Activated CD4-positive, alpha-beta T cell treated with anti-CD3 and anti-CD28 coated beads, Interleukin-10, Interleukin-2, amounts not matched to agents 100 ng/mL and 50 ng/mL, durations not matched to agents 16 hours and 8 hours (primary cell): Measurements from ENCODE around the gene TNRC6C.

Source experiments
- DNase-seq: peaks from one replicate; pipeline ENCODE4 v3.0.0-alpha.2; 2020

Gene TNRC6C

DNA sequence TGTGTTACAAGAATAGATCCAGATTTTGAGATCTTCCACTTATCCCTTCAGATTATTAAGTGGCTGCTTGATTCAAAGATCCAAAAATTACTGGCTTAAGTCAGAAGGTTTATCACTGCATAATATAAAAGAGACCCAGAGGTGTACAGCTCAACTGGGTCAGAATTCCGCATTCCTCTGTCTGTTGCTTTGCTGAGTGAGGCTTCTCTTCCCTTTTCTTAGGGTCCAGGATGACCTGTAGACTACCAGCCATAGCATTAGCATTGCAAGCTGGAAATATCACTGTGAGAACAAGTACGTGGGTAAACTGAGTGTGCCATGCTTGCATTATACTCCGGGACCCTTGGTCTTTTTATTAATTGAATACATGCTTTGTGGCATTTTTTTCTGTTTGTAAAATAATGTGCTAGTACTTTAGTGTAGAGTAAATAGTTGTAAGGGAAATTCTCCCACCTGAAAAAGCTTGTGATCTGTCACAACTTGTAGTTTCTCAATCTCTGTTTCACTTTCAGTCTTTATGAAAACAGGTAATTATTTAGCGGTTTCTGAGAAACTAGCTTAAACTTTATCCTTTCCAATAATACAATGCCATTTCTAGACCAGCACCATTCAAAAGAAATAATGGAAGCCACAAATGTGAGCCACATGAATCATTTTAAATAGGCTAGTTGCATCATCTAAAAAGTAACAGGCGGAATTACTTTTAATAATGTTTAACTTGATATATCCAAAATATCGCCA lies 61.6 kb downstream of the TNRC6C start:
- peak; percentile 57 for DNase-seq

DNA sequence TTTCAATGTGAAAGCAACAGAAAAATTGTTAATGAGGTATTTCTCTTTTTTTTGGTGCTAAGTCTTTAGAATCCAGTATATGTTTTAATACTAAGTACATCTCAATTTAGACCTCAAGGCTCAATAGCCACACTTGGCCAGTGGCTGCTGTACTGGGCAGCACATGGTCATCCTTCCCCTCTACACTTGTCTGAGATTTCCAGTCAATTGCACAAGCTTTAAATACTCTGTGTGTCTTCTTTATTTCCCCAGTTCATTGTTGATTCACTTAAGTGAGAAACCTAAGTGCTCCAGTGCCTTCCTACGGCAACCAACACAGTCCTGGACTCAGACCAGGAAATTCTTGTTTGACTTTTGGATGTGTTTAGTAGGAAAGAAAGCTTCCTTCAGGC lies 62.2 kb downstream of the TNRC6C start:
- no peak for DNase-seq

DNA sequence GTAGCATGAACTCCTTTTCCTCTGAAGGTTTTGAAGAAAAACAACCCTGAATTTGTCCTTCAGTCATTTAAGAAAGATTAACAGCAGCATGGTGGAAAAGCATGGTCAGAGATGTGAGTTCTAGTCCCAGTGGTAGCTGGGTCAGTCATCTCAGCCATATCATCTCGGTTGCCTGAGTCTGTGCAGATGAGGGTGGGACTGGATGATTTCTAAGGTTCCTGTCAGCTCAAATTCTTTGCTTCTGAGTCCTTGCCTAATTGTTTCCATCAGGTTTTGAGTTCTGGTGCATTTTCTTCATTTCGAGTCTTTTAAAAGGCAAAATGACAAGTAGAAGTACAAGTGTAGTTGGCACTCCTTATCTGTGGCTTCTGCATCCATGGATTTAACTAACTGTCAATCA lies 63.9 kb downstream of the TNRC6C start:
- no peak for DNase-seq

DNA sequence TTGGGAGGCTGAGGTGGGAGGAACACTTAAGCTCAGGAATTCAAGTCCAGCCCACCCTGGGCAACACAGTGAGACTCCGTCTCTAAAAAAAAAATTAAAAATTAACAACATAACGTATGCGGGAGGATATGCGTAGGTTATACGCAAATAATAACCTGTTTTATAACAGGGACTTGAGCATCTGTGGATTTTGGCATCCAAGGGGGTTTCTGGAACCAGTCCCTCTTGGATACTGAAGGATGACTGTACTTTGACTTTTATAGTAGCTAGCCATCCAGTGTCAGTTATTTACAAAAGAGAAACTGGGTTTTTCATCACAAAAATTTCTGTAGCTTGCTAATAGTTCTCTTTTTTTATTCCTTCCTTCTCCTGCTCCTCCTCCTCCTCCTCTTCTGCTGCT lies 64.5 kb downstream of the TNRC6C start:
- DNase-seq: no peak

- no peak for DNase-seq
These were observed 67.9 kb downstream of the TNRC6C start for GRCh38 chr17:78026381-78026780.

DNA sequence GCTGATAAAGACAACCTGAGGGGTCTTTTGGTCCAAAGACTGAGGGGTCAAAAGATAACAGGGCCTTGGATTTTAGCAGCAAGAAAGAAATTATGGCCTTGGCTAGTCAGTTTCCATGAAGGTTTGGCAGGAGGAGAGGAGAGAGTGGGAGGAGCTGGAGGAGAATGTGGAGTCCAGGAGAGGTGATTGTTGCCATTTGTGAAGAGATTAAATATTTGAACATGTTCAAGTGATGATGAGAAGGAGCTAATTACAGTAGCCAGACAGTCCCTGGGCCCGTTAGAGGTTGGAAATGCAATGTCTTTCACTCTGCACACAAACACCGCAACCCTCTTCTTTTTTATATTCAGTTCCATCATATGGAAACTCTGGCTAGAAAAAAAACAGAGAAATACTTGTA lies 68.6 kb downstream of the TNRC6C start:
- DNase-seq: no peak

GRCh38 chr17:78029697-78030096 lies 71.2 kb downstream of the TNRC6C start:
- no peak for DNase-seq

DNA sequence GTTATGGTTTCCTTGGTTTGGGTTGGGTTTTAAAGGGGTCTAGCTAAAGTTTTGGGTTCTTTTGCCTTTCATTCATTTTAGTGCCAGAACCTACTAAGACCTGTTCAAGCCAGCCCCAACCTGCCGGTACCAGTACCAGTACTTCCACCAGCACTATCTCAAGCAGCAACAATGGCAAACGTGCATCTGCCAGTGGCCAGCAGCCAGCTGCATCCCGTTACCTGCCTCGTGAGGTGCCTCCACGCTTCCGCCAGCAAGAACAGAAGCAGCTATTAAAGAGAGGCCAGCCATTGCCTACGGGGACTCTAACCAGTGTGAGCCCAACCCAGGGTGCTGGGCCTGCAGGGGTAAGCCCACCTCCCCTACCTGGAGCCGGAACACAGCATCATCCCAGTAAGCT lies 72.9 kb downstream of the TNRC6C start:
- DNase-seq: no peak

- DNase-seq: no peak
These were observed 73.7 kb downstream of the TNRC6C start for GRCh38 chr17:78032166-78032565.

DNA sequence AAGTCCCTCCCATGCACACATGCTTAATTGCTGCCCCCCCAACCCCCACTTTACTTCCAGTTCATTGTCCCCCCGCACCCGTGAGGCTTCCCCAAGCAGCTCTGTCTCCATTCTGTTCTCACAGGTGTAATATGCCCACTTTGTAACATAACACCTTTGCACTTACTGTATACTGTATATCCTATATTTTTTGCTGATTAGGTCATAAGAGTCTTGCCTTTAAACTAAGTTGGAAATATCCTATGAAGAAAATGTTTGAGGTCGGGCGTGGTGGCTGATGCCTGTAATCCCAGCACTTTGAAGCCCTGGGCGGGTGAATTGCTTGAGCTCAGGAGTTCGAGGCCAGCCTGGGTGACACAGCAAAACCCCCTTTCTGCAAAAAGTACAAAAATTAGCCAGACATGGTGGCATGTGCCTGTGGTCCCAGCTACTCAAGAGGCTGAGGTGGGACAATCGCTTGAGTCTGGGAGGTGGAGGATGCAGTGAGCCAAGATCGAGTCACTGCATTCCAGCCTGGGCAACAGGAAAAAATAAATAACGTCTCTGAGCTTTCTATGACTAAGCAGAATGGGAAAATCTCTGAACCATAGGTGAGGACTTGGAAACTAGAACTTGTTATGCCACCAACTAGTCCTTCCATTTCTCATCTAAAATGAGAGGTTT lies 76.1 kb downstream of the TNRC6C start:
- DNase-seq: no peak

DNA sequence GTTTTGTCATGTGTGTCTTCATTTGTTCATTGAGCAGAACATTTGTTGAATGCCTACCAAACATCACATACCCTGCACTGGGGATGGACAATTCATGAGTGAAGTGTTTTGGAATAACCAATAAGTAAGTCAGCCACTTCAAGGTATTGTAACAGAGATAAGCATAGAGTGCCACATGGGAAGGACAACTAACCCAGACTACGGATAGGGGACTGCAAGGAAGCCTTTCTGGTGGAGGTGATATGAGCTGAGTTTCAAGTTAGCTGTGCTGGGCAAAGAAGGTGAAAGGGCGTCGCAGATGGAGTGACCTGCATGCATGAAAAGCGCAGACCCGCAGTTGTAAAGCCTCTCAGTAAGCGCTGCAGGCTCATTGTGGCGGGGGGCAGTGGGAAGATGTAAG lies 78.8 kb downstream of the TNRC6C start:
- DNase-seq: no peak

- DNase-seq: no peak
These were observed 80.3 kb downstream of the TNRC6C start for GRCh38 chr17:78038748-78039288.

GRCh38 chr17:78039581-78039980 lies 81.1 kb downstream of the TNRC6C start:
- DNase-seq: no peak

DNA sequence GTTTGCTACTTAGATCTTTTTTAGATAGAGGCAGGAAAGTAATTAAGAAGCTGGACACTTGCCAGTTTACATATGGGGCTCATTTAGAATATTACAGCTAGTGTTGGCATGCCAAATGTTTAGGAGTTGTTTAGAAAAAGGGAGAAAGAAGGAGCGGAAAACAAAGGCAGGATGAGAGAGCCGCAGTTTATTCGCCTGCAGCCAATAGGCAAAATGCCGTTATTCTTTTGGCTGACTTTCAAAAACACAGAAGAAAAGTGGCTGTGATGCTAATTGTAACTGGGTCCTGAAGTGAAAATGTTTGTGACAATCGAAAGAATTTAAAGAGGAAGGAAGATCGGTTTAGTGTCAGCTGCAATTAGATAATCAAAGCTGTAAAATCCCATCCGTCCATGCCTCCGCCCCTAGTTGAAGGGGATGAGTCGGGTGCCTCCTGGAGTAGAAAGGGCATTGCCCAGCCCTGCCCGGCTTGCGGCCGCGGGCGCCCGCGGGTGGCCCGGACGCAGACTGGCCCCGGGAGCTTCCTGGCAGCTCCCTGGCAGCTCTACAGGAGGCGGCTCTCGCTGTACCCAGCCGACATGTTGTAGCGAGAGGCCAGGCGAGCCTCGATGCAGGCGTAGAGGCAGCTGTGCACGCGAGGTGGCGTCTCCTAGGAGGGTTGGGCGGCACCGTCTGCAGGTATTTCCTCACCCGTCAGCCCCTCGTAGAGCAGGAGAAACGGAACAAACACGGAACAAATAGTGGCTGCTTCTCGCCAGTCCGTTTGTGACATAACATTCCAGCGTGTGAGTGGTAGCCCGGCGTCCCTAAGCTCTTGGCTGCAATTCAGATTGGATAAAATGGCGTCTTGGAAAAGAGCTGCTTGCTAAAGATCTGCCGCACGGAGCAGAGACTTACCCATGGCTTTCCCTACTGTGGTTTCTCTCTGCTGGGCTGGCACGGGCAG lies 82.2 kb downstream of the TNRC6C start:
- DNase-seq: peak; percentile 24

DNA sequence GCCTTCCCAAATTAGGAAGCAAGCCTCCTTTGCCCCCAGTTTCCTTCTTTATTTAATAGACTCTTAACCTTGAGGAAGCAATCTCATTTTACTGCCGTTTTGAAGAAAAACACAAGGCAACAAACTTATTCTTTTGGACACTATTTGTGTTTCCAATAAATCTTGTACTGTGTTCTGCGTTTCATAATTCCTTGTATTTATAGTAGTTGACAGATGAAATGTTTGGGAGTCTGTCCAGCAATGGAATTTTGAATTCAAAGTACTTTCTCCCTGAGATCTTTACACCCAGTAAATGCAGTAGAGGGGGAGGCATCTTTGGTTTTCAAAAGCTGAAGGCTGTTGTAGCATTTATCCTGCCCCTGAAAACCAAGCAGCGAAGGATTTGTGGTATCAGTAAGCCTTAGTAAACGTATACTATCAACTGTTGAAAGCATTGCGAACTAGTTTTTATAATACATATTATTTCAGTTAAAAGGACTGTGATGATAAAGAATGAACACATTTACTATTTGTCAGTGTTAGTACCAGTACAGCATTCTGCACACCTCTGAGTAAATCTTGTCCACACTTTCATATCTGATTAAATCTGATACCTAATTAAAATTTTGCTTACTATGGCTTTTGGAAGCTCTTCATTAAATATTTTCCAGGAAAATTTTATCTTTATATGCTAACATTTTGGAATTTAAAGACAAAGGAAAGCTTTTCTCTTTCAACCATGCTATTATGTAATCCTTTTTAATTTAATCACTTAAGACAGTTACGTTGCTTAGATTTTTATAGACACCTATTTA lies 83.1 kb downstream of the TNRC6C start:
- no peak for DNase-seq

- no peak for DNase-seq
These were observed 84.0 kb downstream of the TNRC6C start for GRCh38 chr17:78042542-78042941.

GRCh38 chr17:78043031-78043430 lies 84.5 kb downstream of the TNRC6C start:
- DNase-seq: no peak

GRCh38 chr17:78044280-78044835 lies 85.9 kb downstream of the TNRC6C start:
- DNase-seq: no peak

DNA sequence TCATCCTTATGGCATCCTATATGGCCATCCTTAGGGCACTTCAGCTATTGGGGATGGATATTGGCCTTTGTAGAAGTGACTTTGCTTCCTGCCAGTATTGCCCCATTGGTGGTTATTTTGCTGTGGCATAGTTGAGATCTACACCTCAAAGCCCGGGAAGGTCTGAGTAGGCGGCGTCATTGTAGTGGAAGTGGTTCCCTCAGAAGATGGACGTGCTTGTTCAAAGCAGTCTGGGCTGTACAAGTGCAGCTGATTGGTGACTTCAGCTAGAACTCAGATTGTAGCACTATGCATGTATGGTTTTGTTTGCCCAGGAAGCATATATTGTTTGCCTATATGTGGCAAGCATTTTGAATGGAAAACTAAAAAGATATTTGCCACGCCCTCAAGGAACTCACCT lies 86.8 kb downstream of the TNRC6C start:
- DNase-seq: no peak

DNA sequence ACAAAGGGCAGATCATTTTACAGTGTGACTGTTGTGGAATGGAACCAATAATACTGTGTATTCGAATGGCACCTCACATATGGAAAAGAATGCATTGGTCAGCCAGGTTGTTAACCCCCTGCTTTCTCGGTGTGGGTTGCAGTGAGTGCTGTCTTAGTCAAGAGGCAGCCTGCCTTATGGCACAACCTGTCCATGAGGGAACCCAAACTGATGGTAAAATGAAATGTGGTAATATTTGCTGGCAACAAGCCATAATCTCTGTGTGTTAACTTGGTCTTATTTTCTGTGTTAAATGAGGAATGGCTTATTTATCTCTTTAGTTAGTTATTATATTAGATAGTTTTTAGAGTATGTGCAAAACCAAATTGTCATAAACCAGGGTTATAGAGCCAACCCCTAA lies 88.4 kb downstream of the TNRC6C start:
- no peak for DNase-seq

GRCh38 chr17:78048346-78049292 lies 90.1 kb downstream of the TNRC6C start:
- no peak for DNase-seq
